Prostate gland (tissue), 2 donors: ENCODE measurements around the gene RFXANK. TPM values are rescaled to one million over a fixed set of nuclear protein-coding genes. Genes with fewer than 3 reads are reported as not detected.

Experiments used
- DNase-seq: peaks from one replicate; pipeline ENCODE4 v3.0.0-alpha.2; 2019; ENCODE audit warnings: low spot score
- H3K27ac ChIP-seq, 2 donors: fragments of 200-600 bp; sonication (generic); 2 replicates each; pipeline ENCODE4 v1.5.1; 2017 to 2019
- H3K27me3 ChIP-seq: fragments of 200-600 bp; sonication (generic); replicated peaks from 2 replicates; pipeline ENCODE4 v1.5.1; 2019; ENCODE audit not compliant: insufficient read depth
- H3K36me3 ChIP-seq, 2 donors: fragments of 200-600 bp; sonication (generic); 1 replicate in 1 of 2; 2 replicates in 1 of 2; pipeline versions ENCODE4 v1.5.1 to v1.8.1; 2017 to 2019
- H3K4me1 ChIP-seq: fragments of 200-600 bp; sonication (generic); replicated peaks from 2 replicates; pipeline ENCODE4 v1.5.1; 2019
- H3K4me3 ChIP-seq, 2 donors: fragments of 200-600 bp; sonication (generic); 2 replicates each; pipeline ENCODE4 v1.5.1; 2017 to 2019
- H3K9me3 ChIP-seq: fragments of 200-600 bp; sonication (generic); 2 replicates; pipeline ENCODE4 v1.5.1; 2017
- CTCF ChIP-seq, 4 experiments: fragments of 200-600 bp in 2 of 4; fragments of 450-650 bp in 2 of 4; sonication (generic) in 2 of 4; IDR thresholded peaks; 1 replicate in 3 of 4; 2 replicates in 1 of 4; pipeline ENCODE4 v1.5.1; 2016 to 2019; ENCODE audit warnings: antibody characterized with exemption in 4 of 4, mild to moderate bottlenecking in 2 of 4, moderate library complexity in 2 of 4
- POLR2A ChIP-seq: fragments of 450-650 bp; IDR thresholded peaks from one replicate; pipeline ENCODE4 v1.6.1; 2016; ENCODE audit warnings: antibody characterized with exemption, mild to moderate bottlenecking
- POLR2AphosphoS5 ChIP-seq: sonication (generic); formaldehyde crosslinking; IDR thresholded peaks from one replicate; pipeline ENCODE4 v1.6.1; 2017; ENCODE audit warnings: antibody characterized with exemption
- WGBS: methylation state at CpG from one replicate; pipeline ENCODE4 v1.1.5; 2018; 5-methylcytosine and 5-hydroxymethylcytosine counted together
- intact Hi-C: fragments of 100-400 bp; cut with DNase I; formaldehyde crosslinking; loops from one replicate; pipeline ENCODE4 v1.14.2; 2022
- total RNA-seq, 2 donors: library from RNA; depleted of rRNA; stranded (reverse); fragments of >200 nt; gene quantifications; one replicate each; pipeline ENCODE4 v1.1.0, GENCODE V29; 2016

RFXANK gene
- total RNA-seq, 2 donors from 2014 or later, result 44.2 to 46.3 TPM

- Histone ChIP-seq H3K4me1 (no peaks in the 10 kb centered on the region), H3K36me3 (no peaks in the 10 kb centered on the region), H3K4me3 (no peak overlapping the region), H3K27me3 (no peaks in the 10 kb centered on the region), H3K27ac (no peak overlapping the region), H3K9me3 (peaks cover 4% of the 10 kb centered on the region)
- DNase-seq, result no peak
- no peak for TF ChIP-seq POLR2A
- TF ChIP-seq CTCF (IDR thresholded peaks at IDR 0.05), result no peak
- no peak for TF ChIP-seq POLR2AphosphoS5
- intact Hi-C loops, result no loop called here
- 49% methylated on average over 9 of the region's 9 CpGs for WGBS
Observed at GRCh38 chr19:19230999-19231398, 38.9 kb downstream of the RFXANK start.

GRCh38 chr19:19232261-19232721 is 40.2 kb downstream of the RFXANK start:
- Histone ChIP-seq H3K27ac (no peak overlapping the region), H3K4me3 (no peak overlapping the region), H3K9me3 (peaks cover 4% of the 10 kb centered on the region), H3K36me3 (no peaks in the 10 kb centered on the region), H3K4me1 (no peaks in the 10 kb centered on the region), H3K27me3 (no peaks in the 10 kb centered on the region)
- no peak for DNase-seq
- no peak for TF ChIP-seq CTCF (IDR thresholded peaks at IDR 0.05)
- no peak for TF ChIP-seq POLR2A
- no peak for TF ChIP-seq POLR2AphosphoS5
- intact Hi-C loops, result no loop called here
- WGBS, result 68% methylated on average over 19 of the region's 19 CpGs

GRCh38 chr19:19234220-19234816 is 42.3 kb downstream of the RFXANK start:
- Histone ChIP-seq H3K27ac (no peak overlapping the region), H3K9me3 (peaks cover 4% of the 10 kb centered on the region), H3K36me3 (no peaks in the 10 kb centered on the region), H3K4me1 (no peaks in the 10 kb centered on the region), H3K27me3 (no peaks in the 10 kb centered on the region), H3K4me3 (no peak overlapping the region)
- WGBS, result 95% methylated on average over 2 of the region's 2 CpGs
- TF ChIP-seq CTCF (IDR thresholded peaks at IDR 0.05) (no peak), POLR2A (no peak), POLR2AphosphoS5 (no peak)
- intact Hi-C loops, result no loop called here
- no peak for DNase-seq

- Histone ChIP-seq H3K4me3 (no peak overlapping the region), H3K27me3 (peaks cover 4% of the 10 kb centered on the region), H3K27ac (no peak overlapping the region), H3K4me1 (no peaks in the 10 kb centered on the region), H3K36me3 (no peaks in the 10 kb centered on the region), H3K9me3 (peaks cover 4% of the 10 kb centered on the region)
- no peak for DNase-seq
- intact Hi-C loops, result no loop called here
- TF ChIP-seq POLR2AphosphoS5 (no peak), CTCF (IDR thresholded peaks at IDR 0.05) (no peak), POLR2A (no peak)
Observed at GRCh38 chr19:19236173-19236572, 44.1 kb downstream of the RFXANK start.

- H3K4me1 ChIP-seq, result no peaks in the 10 kb centered on the region
- no peaks in the 10 kb centered on the region for H3K36me3 ChIP-seq
- no peak for DNase-seq
- 80% methylated on average over 18 of the region's 18 CpGs for WGBS
- intact Hi-C loops, result no loop called here
- no peak overlapping the region for H3K4me3 ChIP-seq
- H3K27ac ChIP-seq, result no peak overlapping the region
- TF ChIP-seq POLR2AphosphoS5 (no peak), POLR2A (no peak), CTCF (IDR thresholded peaks at IDR 0.05) (no peak)
- H3K27me3 ChIP-seq, result peaks cover 4% of the 10 kb centered on the region
- H3K9me3 ChIP-seq, result peaks cover 4% of the 10 kb centered on the region
Observed at GRCh38 chr19:19238126-19238894, 46.3 kb downstream of the RFXANK start.
